Suprapubic skin (tissue), 4 donors: ENCODE measurements around the gene CHCHD4.

ENCODE experiments used
- CTCF ChIP-seq, 2 donors: fragments of 200-600 bp in 1 of 2; fragments of 450-650 bp in 1 of 2; sonication (generic) in 1 of 2; IDR thresholded peaks; one replicate each; pipeline ENCODE4 v1.5.1; 2016 to 2019; ENCODE audit warnings: antibody characterized with exemption in 2 of 2, mild to moderate bottlenecking in 1 of 2, moderate library complexity in 1 of 2
- EP300 ChIP-seq: sonication (generic); formaldehyde crosslinking; IDR thresholded peaks from one replicate; pipeline ENCODE4 v1.6.1; 2017; ENCODE audit warnings: antibody characterized with exemption
- POLR2A ChIP-seq, 2 donors: fragments of 450-650 bp; IDR thresholded peaks; one replicate each; pipeline ENCODE4 v1.6.1; 2017; ENCODE audit warnings: antibody characterized with exemption in 2 of 2, mild to moderate bottlenecking in 2 of 2, moderate library complexity in 2 of 2
- POLR2AphosphoS5 ChIP-seq, 3 donors: sonication (generic); formaldehyde crosslinking; IDR thresholded peaks; one replicate each; pipeline ENCODE4 v1.6.1; 2017; ENCODE audit warnings: antibody characterized with exemption in 3 of 3

DNA sequence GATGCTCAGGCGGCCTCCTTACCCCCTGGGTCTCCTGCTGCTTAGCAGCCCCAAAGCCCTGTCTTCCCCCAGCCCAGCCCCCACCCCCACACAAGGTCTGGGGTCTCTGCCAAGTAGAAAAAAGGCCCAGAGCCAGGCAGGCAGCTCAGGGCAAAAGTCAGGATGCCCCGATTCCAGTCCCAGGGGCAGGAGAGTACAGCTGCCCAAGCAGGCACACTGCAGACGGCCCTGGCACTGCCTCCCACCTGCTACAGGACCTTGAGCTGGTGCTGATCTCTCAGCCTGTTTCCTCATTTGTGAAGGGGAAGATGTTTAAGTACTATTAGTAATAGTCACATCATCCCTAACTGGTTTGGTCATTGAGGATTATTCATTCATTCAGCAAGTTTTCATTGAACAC lies 12.8 kb upstream of the CHCHD4 start:
- TF ChIP-seq CTCF (IDR thresholded peaks at IDR 0.05) (no peak), POLR2A (IDR thresholded peaks at IDR 0.05) (no peak), POLR2AphosphoS5 (IDR thresholded peaks at IDR 0.05) (no peak), EP300 (no peak)
